ENCODE results near the gene SLC22A13. TPM values are rescaled to one million over a fixed set of nuclear protein-coding genes. Genes with fewer than 3 reads are reported as not detected.

The SLC22A13 gene
- total and polyA plus RNA-seq, 2 of the 4 experiments (the other 2 are of a cell fraction), result under 0.01 to 0.22 TPM

DNA sequence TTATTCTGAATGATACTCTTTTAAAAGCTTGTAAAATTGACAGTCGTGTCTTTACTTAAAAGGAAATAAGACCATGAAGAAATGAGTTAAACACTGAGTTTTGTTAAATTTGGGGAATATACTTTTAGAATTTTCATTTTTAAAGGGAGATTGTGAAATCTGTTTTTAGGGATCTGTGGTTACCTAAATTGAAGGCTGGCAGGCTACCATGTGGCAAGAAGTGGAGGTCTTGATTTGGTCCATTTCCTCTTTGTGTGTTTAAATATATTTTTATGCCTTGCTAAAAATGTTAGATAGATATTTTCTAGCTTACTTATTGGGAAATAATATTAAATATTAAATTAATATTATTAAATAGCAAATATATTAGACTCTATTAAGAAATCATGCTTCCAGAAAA lies 36.6 kb upstream of the SLC22A13 start:
- Histone ChIP-seq H3K9ac (ENCODE audit: low read depth, low read length) (no peak overlapping the region), H3K36me3 (ENCODE audit: control insufficient read depth, insufficient read depth, low read length) (peaks cover 5% of the 10 kb centered on the region), H3K14ac (replicated peaks; ENCODE audit: low read depth, low read length) (no peak overlapping the region), H2AK9ac (replicated peaks; ENCODE audit: low read depth, low read length, poor library complexity) (no peak overlapping the region), H3K4me2 (ENCODE audit: low read depth, low read length) (no peak overlapping the region), H3K9me3 (ENCODE audit: control insufficient read depth, insufficient read depth, low read length) (no peaks in the 10 kb centered on the region), H4K5ac (ENCODE audit: low read depth, low read length) (no peak overlapping the region), H2BK15ac (ENCODE audit: low read depth, low read length) (no peak overlapping the region), H2AFZ (replicated peaks; ENCODE audit: low read length, poor library complexity) (no peak overlapping the region), H3K9me1 (ENCODE audit: insufficient read depth, low read length) (no peaks in the 10 kb centered on the region; the same call in 1 of the 2 replicates), H3K79me1 (ENCODE audit: low read depth in 1 of 2, low read length in 2 of 2) (peaks cover 14 to 49% of the 10 kb centered on the region in 2 experiments), H3K4me3 (ENCODE audit: insufficient read depth, low read depth, low read length) (no peak overlapping the region), H3K27ac (ENCODE audit: insufficient read depth, low read length) (no peak overlapping the region), H3K18ac (ENCODE audit: low read depth, low read length) (no peak overlapping the region), H2BK120ac (ENCODE audit: low read depth, low read length) (peak overlapping the region; percentile 30; the same call in 1 of the 2 replicates), H2BK20ac (ENCODE audit: low read depth, low read length) (no peak overlapping the region), H4K91ac (ENCODE audit: insufficient read depth, low read depth, low read length) (no peak overlapping the region), H3K56ac (ENCODE audit: extremely low read depth, insufficient read depth, low read length) (no peak overlapping the region), H2BK5ac (ENCODE audit: low read depth, low read length, poor library complexity, severe bottlenecking) (peak overlapping the region; percentile 55), H4K8ac (ENCODE audit: low read depth in 2 of 2, low read length in 2 of 2) (no peak overlapping the region), H3K23ac (ENCODE audit: low read depth, low read length) (no peak overlapping the region), H3K4ac (ENCODE audit: low read depth, low read length) (peak overlapping the region; percentile 41; the same call in 1 of the 2 replicates), H3K27me3 (ENCODE audit: control insufficient read depth, insufficient read depth, low read length) (no peaks in the 10 kb centered on the region), H3K4me1 (ENCODE audit: control insufficient read depth, insufficient read depth, low read length) (peaks cover 4% of the 10 kb centered on the region), H4K20me1 (ENCODE audit: insufficient read depth, low read length) (no peaks in the 10 kb centered on the region; the same call in 1 of the 2 replicates), H2AK5ac (ENCODE audit: low read depth, low read length) (no peak overlapping the region)
- intact Hi-C loops (cut with micrococcal nuclease), result no loop called here
- DNase-seq, result no peak
- TF ChIP-seq BHLHE40 (IDR thresholded peaks at IDR 0.05; ENCODE audit: low read depth, low read length) (no peak), CHD1 (IDR thresholded peaks at IDR 0.05; ENCODE audit: low read depth, low read length) (no peak), NFE2L2 (IDR thresholded peaks at IDR 0.05; ENCODE audit: low read depth, low read length) (no peak), CEBPB (IDR thresholded peaks at IDR 0.05; ENCODE audit: low read depth, low read length) (peak; percentile 42; the same call in 1 of the 2 replicates), MAZ (IDR thresholded peaks at IDR 0.05; ENCODE audit: borderline replicate concordance, low read depth, low read length) (no peak), SMC3 (IDR thresholded peaks at IDR 0.05; ENCODE audit: low read depth, low read length) (no peak)
- TF ChIP-seq, protein P1, sequence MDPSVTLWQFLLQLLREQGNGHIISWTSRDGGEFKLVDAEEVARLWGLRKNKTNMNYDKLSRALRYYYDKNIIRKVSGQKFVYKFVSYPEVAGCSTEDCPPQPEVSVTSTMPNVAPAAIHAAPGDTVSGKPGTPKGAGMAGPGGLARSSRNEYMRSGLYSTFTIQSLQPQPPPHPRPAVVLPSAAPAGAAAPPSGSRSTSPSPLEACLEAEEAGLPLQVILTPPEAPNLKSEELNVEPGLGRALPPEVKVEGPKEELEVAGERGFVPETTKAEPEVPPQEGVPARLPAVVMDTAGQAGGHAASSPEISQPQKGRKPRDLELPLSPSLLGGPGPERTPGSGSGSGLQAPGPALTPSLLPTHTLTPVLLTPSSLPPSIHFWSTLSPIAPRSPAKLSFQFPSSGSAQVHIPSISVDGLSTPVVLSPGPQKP (IDR thresholded peaks at IDR 0.05; ENCODE audit: borderline replicate concordance, low read depth, low read length), result no peak
- in situ Hi-C loops (cut with MboI; ENCODE audit: low sequenced_read_pairs), result no loop called here
- ChIA-PET CTCF (interaction anchor here (1.2 kb wide), 1 partner anchor 69 kb away, joined by 3 read pairs; no protein-coding TSS in a partner anchor), POLR2A (ENCODE audit: unreplicated experiment) (no interaction called here)
- no CpG with 5 or more reads among the region's 1 CpG for WGBS, 2 experiments (ENCODE audit: extremely low coverage in 2 of 2, insufficient read length in 1 of 2)
- dilution Hi-C loops (cut with HindIII; ENCODE audit: low sequenced_read_pairs, unreplicated experiment), result no loop called here
- no peak for ATAC-seq (ENCODE audit: low read depth)
- BruUV-seq (replicated peaks), result no TSS peak

All from IMR-90 (cell line).